Measurements from ENCODE around the gene TRIM33.

DNA sequence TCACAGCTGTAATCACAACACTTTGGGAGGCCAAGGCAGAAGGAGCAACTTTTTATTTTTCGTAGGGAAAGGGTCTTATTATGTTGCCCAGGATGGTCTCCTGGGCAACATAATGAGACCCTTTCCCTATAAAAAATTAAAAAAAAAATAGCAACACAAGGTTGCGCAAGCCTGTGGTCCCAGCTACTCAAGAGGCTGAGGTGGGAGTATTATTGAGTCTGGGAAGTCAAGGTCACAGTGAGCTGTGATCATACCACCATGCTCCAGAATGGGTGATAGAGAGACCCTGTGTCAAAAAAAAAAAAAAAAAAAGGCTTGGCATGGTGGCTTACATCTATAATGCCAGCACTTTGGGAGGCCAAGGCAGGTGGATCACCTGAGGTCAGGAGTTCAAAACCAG, 131.6 kb downstream of the TRIM33 start:
- no peak for TF ChIP-seq POLR2A (IDR thresholded peaks at IDR 0.05)
- no peak for TF ChIP-seq CTCF (IDR thresholded peaks at IDR 0.05)

Data from Peyer's patch (tissue), 4 donors.